ENCODE data around the gene COL15A1. TPM values are rescaled to one million over a fixed set of nuclear protein-coding genes. Genes with fewer than 3 reads are reported as not detected.

Gene COL15A1
- total and polyA plus RNA-seq, 4 experiments from 2014 or later, result not detected

DNA sequence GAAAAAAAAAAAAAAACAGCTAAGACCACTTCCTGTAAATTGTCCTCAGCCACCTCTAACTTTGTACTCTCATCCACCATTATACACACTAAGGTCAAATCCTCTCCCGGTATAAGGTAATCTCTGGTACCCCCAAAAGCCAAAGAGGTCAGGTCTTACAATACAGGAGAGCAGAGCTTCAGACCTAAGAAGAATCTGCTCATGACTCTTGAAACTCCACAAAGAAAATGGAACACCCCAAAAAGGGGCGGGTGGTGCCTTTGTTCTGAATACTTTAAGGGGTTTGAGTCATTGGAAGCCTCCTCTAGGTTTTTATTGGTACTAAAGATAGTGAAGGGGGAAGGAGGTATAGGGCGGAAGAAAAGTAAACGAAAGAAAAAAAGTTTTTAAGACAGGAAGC is 69.8 kb downstream of the COL15A1 start:
- POLR2A ChIA-PET (ENCODE audit: partially characterized antibody), result interaction anchor here (0.7 to 2.1 kb wide), 9 partner anchors 26 to 171 kb away, joined by 3 to 10 read pairs (median 4); partner anchors contain the start of gene TGFBR1
- no peaks in the 10 kb centered on the region for H3K9me3 ChIP-seq (ENCODE audit: control insufficient read depth in 1 of 2, low read length in 2 of 2)
- peaks cover 18 to 26% (median 20%) of the 10 kb centered on the region in 4 donors for H3K4me1 Mint-ChIP-seq
- peak overlapping the region in 1 of 2 donors; percentile 2 for H3K4me3 ChIP-seq (ENCODE audit: low read length in 2 of 2)
- CTCF ChIA-PET (ENCODE audit: partially characterized antibody), result interaction anchor here (0.8 to 5.9 kb wide), 20 partner anchors 8 to 166 kb away, joined by 3 to 74 read pairs (median 5); no protein-coding TSS in a partner anchor
- H3K36me3 ChIP-seq (ENCODE audit: insufficient read depth, low read length), result no peaks in the 10 kb centered on the region
- H3K36me3 Mint-ChIP-seq, result peaks cover 0 to 3% of the 10 kb centered on the region in 2 donors
- intact Hi-C loops (cut with micrococcal nuclease), result loop anchor here (2.0 to 5.0 kb wide), 2 partner anchors 45 to 99 kb away; no protein-coding TSS in a partner anchor
- H3K4me1 ChIP-seq (ENCODE audit: insufficient read depth, low read length), result peaks cover 18% of the 10 kb centered on the region
- H3K4me3 Mint-ChIP-seq, result peak overlapping the region in 7 of 8 donors; percentile 42 to 87 (median 75)
- no peaks in the 10 kb centered on the region for H3K27me3 Mint-ChIP-seq
- peak overlapping the region; percentile 58 to 94 (median 90) for H3K27ac Mint-ChIP-seq
- H3K27ac ChIP-seq (ENCODE audit: low read depth, low read length), result no peak overlapping the region
- peaks cover 0 to 18% (median 11%) of the 10 kb centered on the region in 8 donors for H3K9me3 Mint-ChIP-seq
- no peaks in the 10 kb centered on the region for H3K27me3 ChIP-seq (ENCODE audit: insufficient read depth, low read length)
- DNase-seq, result peak in 4 of 5 donors; percentile 3 to 21 (median 14)

DNA sequence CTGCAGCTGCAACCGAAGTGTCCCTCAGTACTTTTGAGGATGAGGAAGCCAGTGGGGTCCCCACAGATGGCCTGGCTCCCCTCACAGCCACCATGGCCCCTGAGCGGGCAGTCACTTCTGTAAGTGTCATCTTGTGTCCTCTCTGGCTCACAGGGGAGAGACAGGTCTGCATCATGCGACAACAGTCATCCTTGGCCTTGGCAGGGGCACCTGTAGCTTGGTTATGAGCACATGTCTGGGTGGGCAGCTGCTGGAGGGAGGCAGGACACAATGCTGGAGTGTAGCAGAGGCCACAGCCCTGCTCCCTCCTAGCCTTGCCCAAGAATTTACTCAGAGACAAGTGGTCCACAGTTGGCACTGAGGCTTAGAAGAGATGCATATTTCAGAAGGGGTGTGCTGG is 71.7 kb downstream of the COL15A1 start:
- H3K4me3 Mint-ChIP-seq, result no peak overlapping the region
- H3K27ac ChIP-seq (ENCODE audit: low read depth, low read length), result no peak overlapping the region
- CTCF ChIA-PET (ENCODE audit: partially characterized antibody), result interaction anchor here (1.1 to 5.9 kb wide), 5 partner anchors 12 to 123 kb away, joined by 4 to 74 read pairs (median 18); no protein-coding TSS in a partner anchor

DNA sequence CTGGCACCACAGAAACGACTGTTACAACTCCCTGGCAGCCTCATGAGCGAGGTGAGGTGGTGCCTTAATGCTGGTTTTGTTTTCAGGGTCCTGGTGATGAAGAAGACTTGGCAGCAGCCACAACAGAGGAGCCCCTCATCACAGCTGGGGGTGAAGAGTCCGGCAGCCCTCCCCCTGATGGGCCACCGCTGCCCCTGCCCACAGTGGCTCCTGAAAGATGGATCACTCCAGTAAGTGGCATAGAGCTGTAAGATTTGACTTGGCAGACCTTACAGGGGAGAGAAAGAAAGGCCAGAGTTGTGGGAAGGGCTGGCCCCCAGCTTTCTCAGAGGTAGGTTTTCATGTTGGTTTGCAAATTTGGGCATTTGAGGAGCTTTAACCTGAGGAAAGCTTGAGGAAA is 72.2 kb downstream of the COL15A1 start:
- no peak for DNase-seq
- Histone ChIP-seq H3K27ac (ENCODE audit: low read depth, low read length) (no peak overlapping the region), H3K27me3 (ENCODE audit: insufficient read depth, low read length) (no peaks in the 10 kb centered on the region), H3K4me3 (ENCODE audit: low read length in 2 of 2) (no peak overlapping the region), H3K4me1 (ENCODE audit: insufficient read depth, low read length) (peaks cover 18% of the 10 kb centered on the region), H3K9me3 (ENCODE audit: control insufficient read depth in 1 of 2, low read length in 2 of 2) (no peaks in the 10 kb centered on the region), H3K36me3 (ENCODE audit: insufficient read depth, low read length) (no peaks in the 10 kb centered on the region)
- Mint-ChIP-seq H3K4me1 (peaks cover 20 to 26% (median 21%) of the 10 kb centered on the region in 4 donors), H3K9me3 (peaks cover 0 to 7% (median 4%) of the 10 kb centered on the region in 8 donors), H3K27me3 (no peaks in the 10 kb centered on the region), H3K36me3 (no peaks in the 10 kb centered on the region), H3K4me3 (no peak overlapping the region), H3K27ac (peak overlapping the region in 2 of 7 donors; percentile 25 to 85)
- ChIA-PET CTCF (ENCODE audit: partially characterized antibody) (interaction anchor here (1.1 to 5.9 kb wide), 4 partner anchors 11 to 123 kb away, joined by 4 to 74 read pairs (median 15); no protein-coding TSS in a partner anchor), POLR2A (ENCODE audit: partially characterized antibody) (no interaction called here)
- intact Hi-C loops (cut with micrococcal nuclease), result no loop called here

More for the DNA sequence above, 71.7 kb downstream of the COL15A1 start:
- Histone ChIP-seq H3K4me1 (ENCODE audit: insufficient read depth, low read length) (peaks cover 18% of the 10 kb centered on the region), H3K9me3 (ENCODE audit: control insufficient read depth in 1 of 2, low read length in 2 of 2) (no peaks in the 10 kb centered on the region), H3K36me3 (ENCODE audit: insufficient read depth, low read length) (no peaks in the 10 kb centered on the region), H3K4me3 (ENCODE audit: low read length in 2 of 2) (no peak overlapping the region), H3K27me3 (ENCODE audit: insufficient read depth, low read length) (no peaks in the 10 kb centered on the region)
- intact Hi-C loops (cut with micrococcal nuclease), result no loop called here
- H3K4me1 Mint-ChIP-seq, result peaks cover 20 to 26% (median 21%) of the 10 kb centered on the region in 4 donors
- H3K36me3 Mint-ChIP-seq, result no peaks in the 10 kb centered on the region
- no peaks in the 10 kb centered on the region for H3K27me3 Mint-ChIP-seq
- DNase-seq, result no peak
- POLR2A ChIA-PET (ENCODE audit: partially characterized antibody), result no interaction called here
- H3K27ac Mint-ChIP-seq, result peak overlapping the region in 1 of 7 donors; percentile 85
- H3K9me3 Mint-ChIP-seq, result peaks cover 0 to 12% (median 7%) of the 10 kb centered on the region in 8 donors

DNA sequence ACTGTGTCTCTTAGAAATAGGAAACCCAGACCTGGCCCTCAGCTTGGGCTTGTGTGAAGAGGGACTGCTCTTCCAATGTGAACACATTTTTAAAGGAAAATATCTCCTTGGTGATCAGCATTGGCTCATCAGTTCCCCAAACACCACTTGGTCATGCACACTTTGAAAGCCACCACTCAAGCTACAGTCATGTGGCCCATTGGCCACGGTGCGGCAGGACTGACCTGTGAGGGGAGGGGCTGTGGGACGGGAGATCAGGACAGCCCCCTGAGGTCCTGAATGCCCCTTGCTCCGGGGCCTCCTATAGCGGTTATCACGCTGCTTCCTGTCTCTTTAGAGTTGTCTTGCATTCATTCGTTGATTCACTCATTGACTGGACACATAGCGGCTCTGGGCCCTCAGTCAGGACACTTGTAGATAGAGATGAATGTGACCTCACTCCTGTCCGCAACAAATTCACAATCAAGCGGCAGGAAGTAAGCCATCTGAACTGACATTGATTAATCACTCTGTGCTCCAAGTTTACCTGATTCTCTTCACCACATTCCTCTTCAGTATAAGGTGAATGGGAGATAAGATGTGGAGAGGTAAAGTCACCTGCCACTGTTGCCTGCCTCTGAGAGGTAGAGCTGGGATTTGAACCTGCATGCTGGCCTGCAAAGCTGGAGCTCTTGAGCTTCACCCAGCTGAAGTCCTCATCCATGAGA is 73.1 kb downstream of the COL15A1 start:
- H3K4me1 ChIP-seq (ENCODE audit: insufficient read depth, low read length), result peaks cover 18% of the 10 kb centered on the region
- Mint-ChIP-seq H3K9me3 (peaks cover 0 to 3% (median 0%) of the 10 kb centered on the region in 8 donors), H3K36me3 (no peaks in the 10 kb centered on the region), H3K27ac (no peak overlapping the region), H3K4me1 (peaks cover 20 to 26% (median 21%) of the 10 kb centered on the region in 4 donors), H3K4me3 (no peak overlapping the region), H3K27me3 (no peaks in the 10 kb centered on the region)
- intact Hi-C loops (cut with micrococcal nuclease), result no loop called here
- H3K4me3 ChIP-seq (ENCODE audit: low read length in 2 of 2), result no peak overlapping the region
- no peaks in the 10 kb centered on the region for H3K27me3 ChIP-seq (ENCODE audit: insufficient read depth, low read length)
- no peak overlapping the region for H3K27ac ChIP-seq (ENCODE audit: low read depth, low read length)
- ChIA-PET POLR2A (ENCODE audit: partially characterized antibody) (no interaction called here), CTCF (ENCODE audit: partially characterized antibody) (interaction anchor here (1.1 to 5.9 kb wide), 5 partner anchors 10 to 168 kb away, joined by 4 to 74 read pairs (median 6); no protein-coding TSS in a partner anchor)
- H3K9me3 ChIP-seq (ENCODE audit: control insufficient read depth in 1 of 2, low read length in 2 of 2), result no peaks in the 10 kb centered on the region
- no peaks in the 10 kb centered on the region for H3K36me3 ChIP-seq (ENCODE audit: insufficient read depth, low read length)
- DNase-seq, result no peak

DNA sequence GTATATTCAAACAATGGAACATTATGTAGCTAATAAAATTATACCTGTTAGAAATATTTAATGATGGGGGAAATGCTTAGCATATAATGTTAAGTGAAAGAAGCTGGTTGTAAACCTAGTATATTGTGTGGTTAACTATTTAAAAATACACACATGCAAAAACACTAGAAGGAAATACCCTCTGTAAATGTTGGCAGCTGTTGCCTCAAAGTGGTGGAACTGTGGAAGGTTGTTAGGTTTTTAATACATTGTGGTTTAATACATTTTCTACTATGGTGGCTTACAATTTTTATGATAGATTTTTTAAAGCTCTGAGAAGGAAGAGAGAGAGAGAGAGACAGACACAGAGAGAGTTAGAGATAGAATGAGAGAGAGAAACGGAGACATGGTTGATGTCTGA is 74.9 kb downstream of the COL15A1 start:
- POLR2A ChIA-PET (ENCODE audit: partially characterized antibody), result no interaction called here
- no peak overlapping the region for H3K4me3 ChIP-seq (ENCODE audit: low read length in 2 of 2)

DNA sequence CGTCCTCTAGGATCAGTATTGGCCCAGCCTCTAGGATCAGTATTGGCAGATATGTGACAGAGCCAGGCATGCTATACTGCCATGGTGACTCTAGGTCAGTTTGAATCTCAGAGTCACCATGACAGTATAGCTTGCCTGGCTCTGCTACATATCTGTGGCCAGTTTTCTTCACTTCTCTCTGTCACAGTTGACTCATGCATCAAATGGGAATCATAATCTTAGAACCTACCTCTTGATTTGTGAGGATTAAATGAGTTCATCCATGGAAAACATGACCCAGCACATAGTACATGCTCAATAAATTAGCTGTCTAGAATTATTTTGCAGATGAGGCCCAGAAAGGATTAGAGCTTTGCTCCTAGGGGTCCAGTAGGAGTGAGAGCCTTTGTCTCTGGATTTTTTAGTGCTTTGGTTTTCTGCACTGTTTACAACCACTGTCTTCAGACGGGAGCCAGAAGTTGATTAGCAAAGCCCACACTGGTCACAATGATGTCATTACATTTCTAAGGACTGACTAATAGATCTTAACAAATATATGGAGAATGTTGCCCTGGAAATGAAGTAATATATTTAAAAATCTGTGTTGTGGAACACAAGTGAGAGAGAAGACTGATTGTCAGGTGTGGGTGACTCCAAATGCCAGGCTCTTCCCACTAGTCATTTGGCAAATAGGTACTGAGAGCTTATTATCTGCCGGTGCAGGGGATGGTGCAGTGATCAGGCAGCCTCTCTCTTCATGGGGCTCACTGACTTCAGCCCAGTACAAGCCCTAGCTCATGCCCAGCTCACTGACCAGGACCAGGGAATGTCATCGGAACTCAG is 76.0 kb downstream of the COL15A1 start:
- H3K27ac ChIP-seq (ENCODE audit: low read depth, low read length), result no peak overlapping the region
- H3K9me3 ChIP-seq (ENCODE audit: control insufficient read depth in 1 of 2, low read length in 2 of 2), result no peaks in the 10 kb centered on the region
- H3K4me3 ChIP-seq (ENCODE audit: low read length in 2 of 2), result no peak overlapping the region
- Mint-ChIP-seq H3K36me3 (no peaks in the 10 kb centered on the region), H3K27me3 (no peaks in the 10 kb centered on the region), H3K4me1 (peaks cover 2 to 8% (median 6%) of the 10 kb centered on the region in 4 donors), H3K9me3 (no peaks in the 10 kb centered on the region), H3K27ac (no peak overlapping the region), H3K4me3 (no peak overlapping the region)
- ChIA-PET CTCF (ENCODE audit: partially characterized antibody) (interaction anchor here (0.9 to 1.7 kb wide), 2 partner anchors 19 to 119 kb away, joined by 3 read pairs; no protein-coding TSS in a partner anchor), POLR2A (ENCODE audit: partially characterized antibody) (no interaction called here)
- intact Hi-C loops (cut with micrococcal nuclease), result no loop called here
- DNase-seq, result no peak
- no peaks in the 10 kb centered on the region for H3K36me3 ChIP-seq (ENCODE audit: insufficient read depth, low read length)
- no peaks in the 10 kb centered on the region for H3K4me1 ChIP-seq (ENCODE audit: insufficient read depth, low read length)
- H3K27me3 ChIP-seq (ENCODE audit: insufficient read depth, low read length), result no peaks in the 10 kb centered on the region

More for the DNA sequence above, 74.9 kb downstream of the COL15A1 start:
- H3K27me3 Mint-ChIP-seq, result no peaks in the 10 kb centered on the region
- H3K4me1 ChIP-seq (ENCODE audit: insufficient read depth, low read length), result peaks cover 9% of the 10 kb centered on the region
- no peak overlapping the region for H3K27ac ChIP-seq (ENCODE audit: low read depth, low read length)
- H3K27me3 ChIP-seq (ENCODE audit: insufficient read depth, low read length), result no peaks in the 10 kb centered on the region
- CTCF ChIA-PET (ENCODE audit: partially characterized antibody), result interaction anchor here (1.3 to 2.1 kb wide), 5 partner anchors 9 to 166 kb away, joined by 3 to 10 read pairs (median 4); no protein-coding TSS in a partner anchor
- no peaks in the 10 kb centered on the region for H3K36me3 ChIP-seq (ENCODE audit: insufficient read depth, low read length)
- peaks cover 10 to 18% (median 14%) of the 10 kb centered on the region in 4 donors for H3K4me1 Mint-ChIP-seq
- intact Hi-C loops (cut with micrococcal nuclease), result no loop called here
- H3K9me3 ChIP-seq (ENCODE audit: control insufficient read depth in 1 of 2, low read length in 2 of 2), result no peaks in the 10 kb centered on the region
- no peak overlapping the region for H3K4me3 Mint-ChIP-seq
- H3K9me3 Mint-ChIP-seq, result no peaks in the 10 kb centered on the region
- H3K36me3 Mint-ChIP-seq, result no peaks in the 10 kb centered on the region
- DNase-seq, result no peak
- peak overlapping the region in 1 of 7 donors; percentile 42 for H3K27ac Mint-ChIP-seq

Data from CD4-positive, alpha-beta memory T cell (primary cell).